ENCODE measurements around the gene ETFRF1. TPM values are rescaled to one million over a fixed set of nuclear protein-coding genes. Genes with fewer than 3 reads are reported as not detected.
A peak's percentile ranks its signal among the peaks of the same experiment; 100 is the strongest.

The ETFRF1 gene
- total RNA-seq, 2 experiments from 2014 or later = 32.9 to 39.8 TPM

DNA sequence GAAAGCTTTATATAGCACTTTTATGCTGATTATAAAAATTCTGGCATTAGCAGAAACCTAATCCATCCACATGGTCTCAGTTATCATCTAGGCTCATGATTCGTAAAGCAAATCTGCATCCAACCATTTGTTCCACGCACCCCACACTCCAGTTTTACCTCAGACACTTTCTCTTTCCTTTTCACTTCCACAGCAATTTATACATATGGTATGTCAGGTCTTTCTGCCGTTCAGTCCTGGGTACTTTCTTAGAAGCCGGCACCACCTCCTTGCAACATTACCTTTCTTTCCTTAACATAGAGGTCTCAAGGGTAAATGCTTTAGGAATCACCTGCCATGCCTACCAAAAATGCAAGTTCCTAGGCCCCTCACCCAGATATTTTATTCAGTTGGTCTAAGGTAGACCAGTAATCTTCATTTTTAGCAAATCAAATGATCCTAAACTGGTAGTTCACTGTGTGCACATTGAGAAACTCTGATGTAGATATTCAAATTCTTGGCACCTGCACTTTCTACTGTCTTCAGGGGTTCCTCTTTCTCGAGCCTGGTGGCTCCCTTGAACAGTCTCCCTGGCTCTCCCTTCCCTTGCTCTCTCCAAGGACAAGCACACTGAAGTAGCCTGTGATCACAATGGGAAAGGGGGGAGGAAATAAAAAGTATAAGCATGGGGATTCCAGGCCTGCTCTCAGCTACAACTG, 58.5 kb downstream of the ETFRF1 start:
- H3K27me3 ChIP-seq (ENCODE audit: control insufficient read depth in 1 of 2, insufficient read depth in 2 of 2, low read length in 2 of 2) = no peaks in the 10 kb centered on the region
- H3K27me3 Mint-ChIP-seq = no peaks in the 10 kb centered on the region
- intact Hi-C loops (cut with DNase I, micrococcal nuclease) = loop anchor here in 1 of 2 experiments (5.0 kb wide), 2 partner anchors 44 to 201 kb away; a partner anchor contains a TSS
- H3K36me3 Mint-ChIP-seq (ENCODE audit: low read depth) = peaks cover 14% of the 10 kb centered on the region
- peaks cover 22% of the 10 kb centered on the region for H3K4me1 ChIP-seq (ENCODE audit: insufficient read depth, low read length)
- TF ChIP-seq CTCF (IDR thresholded peaks at IDR 0.05) = no peak
- H3K4me3 Mint-ChIP-seq = peak overlapping the region; percentile 87
- DNase-seq = peak in 1 of 14 experiments; percentile 17
- no peak overlapping the region for H3K27ac ChIP-seq (ENCODE audit: low read depth in 1 of 2, low read length in 2 of 2)
- H3K4me1 Mint-ChIP-seq (ENCODE audit: low read depth) = peaks cover 37% of the 10 kb centered on the region
- no peaks in the 10 kb centered on the region for H3K9me3 Mint-ChIP-seq
- H3K9me3 ChIP-seq (ENCODE audit: control insufficient read depth in 1 of 2, insufficient read depth in 1 of 2, low read length in 2 of 2) = no peaks in the 10 kb centered on the region
- no peak overlapping the region for H3K4me3 ChIP-seq (ENCODE audit: low read length)
- no peaks in the 10 kb centered on the region for H3K36me3 ChIP-seq (ENCODE audit: insufficient read depth, low read length)
- ATAC-seq (ENCODE audit: poor library complexity) = no peak
- CTCF ChIA-PET = no interaction called here
- POLR2A ChIA-PET = interaction anchor here (1.7 kb wide), 1 partner anchor 124 kb away, joined by 4 read pairs; no protein-coding TSS in a partner anchor
- H3K27ac Mint-ChIP-seq = peak overlapping the region; percentile 85

DNA sequence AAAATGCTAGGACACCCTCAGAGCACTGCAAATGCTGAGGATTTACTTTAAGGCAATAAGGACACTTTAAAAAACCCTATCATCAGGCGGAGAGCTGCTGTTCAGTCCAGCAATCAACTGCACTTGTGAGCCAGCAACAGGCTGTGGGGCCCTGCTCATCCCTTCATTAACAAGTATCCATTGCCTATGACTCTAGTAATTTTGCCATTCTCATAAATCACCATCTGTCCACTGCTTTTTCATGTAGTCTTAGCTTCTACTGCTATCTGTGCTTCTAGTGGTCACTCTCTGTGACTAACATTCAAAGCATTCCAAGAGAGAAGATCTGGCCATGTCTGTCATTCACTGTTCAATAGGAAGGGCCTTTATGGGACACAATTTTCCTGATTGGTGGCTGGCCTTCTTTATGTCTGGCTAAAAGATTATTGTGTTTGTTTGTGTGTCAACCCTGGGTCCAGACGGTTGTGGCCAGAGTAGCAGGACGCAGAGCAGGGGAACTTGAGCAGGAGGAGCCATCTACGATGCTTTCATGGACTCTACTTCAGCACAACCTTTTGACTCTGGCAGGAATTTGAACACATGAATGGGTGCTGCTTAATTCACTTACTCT, 59.3 kb downstream of the ETFRF1 start:
- Mint-ChIP-seq H3K4me1 (ENCODE audit: low read depth) (peaks cover 34% of the 10 kb centered on the region), H3K36me3 (ENCODE audit: low read depth) (peaks cover 14% of the 10 kb centered on the region), H3K27me3 (no peaks in the 10 kb centered on the region), H3K27ac (peak overlapping the region; percentile 2), H3K9me3 (no peaks in the 10 kb centered on the region), H3K4me3 (no peak overlapping the region)
- no peak for TF ChIP-seq CTCF (IDR thresholded peaks at IDR 0.05)
- Histone ChIP-seq H3K9me3 (ENCODE audit: control insufficient read depth in 1 of 2, insufficient read depth in 1 of 2, low read length in 2 of 2) (no peaks in the 10 kb centered on the region), H3K36me3 (ENCODE audit: insufficient read depth, low read length) (no peaks in the 10 kb centered on the region), H3K27ac (ENCODE audit: low read depth in 1 of 2, low read length in 2 of 2) (no peak overlapping the region), H3K4me3 (ENCODE audit: low read length) (no peak overlapping the region), H3K27me3 (ENCODE audit: control insufficient read depth in 1 of 2, insufficient read depth in 2 of 2, low read length in 2 of 2) (no peaks in the 10 kb centered on the region), H3K4me1 (ENCODE audit: insufficient read depth, low read length) (peaks cover 13% of the 10 kb centered on the region)
- CTCF ChIA-PET = interaction anchor here (1.0 kb wide), 1 partner anchor 13 kb away, joined by 3 read pairs; no protein-coding TSS in a partner anchor
- intact Hi-C loops (cut with DNase I, micrococcal nuclease) = loop anchor here in 1 of 2 experiments (5.0 kb wide), 2 partner anchors 43 to 202 kb away; a partner anchor contains a TSS
- DNase-seq (no peak), ATAC-seq (ENCODE audit: poor library complexity) (no peak)
- POLR2A ChIA-PET = interaction anchor here (1.0 kb wide), 1 partner anchor 128 kb away, joined by 3 read pairs; no protein-coding TSS in a partner anchor

Other genes with a start within 250 kb of the ETFRF1 start
- under 1 TPM; 0.34 to 0.91 TPM for gene BCAT1, start 246.1 kb upstream of the ETFRF1 start, total RNA-seq
- gene DNAI7, start 77 bp upstream of the ETFRF1 start, total RNA-seq = under 1 TPM in 1 of 2 experiments, not detected in 1; 0.36 TPM
- gene KRAS, start 55.7 kb downstream of the ETFRF1 start, total RNA-seq = 10 to 100 TPM; 45.0 to 48.7 TPM

Measured in CD4-positive, alpha-beta T cell (primary cell).